Activated T-helper 17 cell treated with anti-CD3 and anti-CD28 coated beads, Interleukin-2, amount 50 U/mL, for 72 hours (primary cell): ENCODE data around the gene C12orf75. TPM values are rescaled to one million over a fixed set of nuclear protein-coding genes. Genes with fewer than 3 reads are reported as not detected.

Experiments
- ATAC-seq: fragments of 150-1000 bp; cut with Tn5 transposase; replicated peaks from 2 replicates; pipeline ENCODE4 v1.10.0; 2021; ENCODE audit warnings: mild to moderate bottlenecking, moderate library complexity
- H3K27ac Mint-ChIP-seq: one replicate; pipeline ENCODE4 v1.8.0; 2022; ENCODE audit warnings: mixed read lengths
- H3K27me3 Mint-ChIP-seq: one replicate; pipeline ENCODE4 v1.8.0; 2022; ENCODE audit warnings: mixed read lengths
- H3K36me3 Mint-ChIP-seq: one replicate; pipeline ENCODE4 v1.8.0; 2022; ENCODE audit warnings: low read depth, mild to moderate bottlenecking, mixed read lengths
- H3K4me1 Mint-ChIP-seq: one replicate; pipeline ENCODE4 v1.8.0; 2022; ENCODE audit warnings: mixed read lengths
- H3K4me3 Mint-ChIP-seq: one replicate; pipeline ENCODE4 v1.8.0; 2022; ENCODE audit warnings: mild to moderate bottlenecking, mixed read lengths
- H3K9me3 Mint-ChIP-seq: one replicate; pipeline ENCODE4 v1.8.0; 2022; ENCODE audit warnings: mixed read lengths
- total RNA-seq, 2 donors: library from RNA; stranded (reverse); gene quantifications; one replicate each; pipeline ENCODE4 v1.2.3, GENCODE V29; 2022

The C12orf75 gene
- total RNA-seq, 2 donors from 2014 or later: 42.0 to 102 TPM

GRCh38 chr12:105418821-105419291 is 88.4 kb downstream of the C12orf75 start:
- H3K36me3 Mint-ChIP-seq: no peaks in the 10 kb centered on the region
- no peak for ATAC-seq
- no peaks in the 10 kb centered on the region for H3K27me3 Mint-ChIP-seq
- no peaks in the 10 kb centered on the region for H3K4me1 Mint-ChIP-seq
- H3K9me3 Mint-ChIP-seq: no peaks in the 10 kb centered on the region
- no peak overlapping the region for H3K4me3 Mint-ChIP-seq
- H3K27ac Mint-ChIP-seq: no peak overlapping the region

GRCh38 chr12:105419606-105420005 is 89.1 kb downstream of the C12orf75 start:
- Mint-ChIP-seq H3K36me3 (no peaks in the 10 kb centered on the region), H3K4me1 (no peaks in the 10 kb centered on the region), H3K27ac (no peak overlapping the region), H3K9me3 (no peaks in the 10 kb centered on the region), H3K27me3 (no peaks in the 10 kb centered on the region), H3K4me3 (no peak overlapping the region)
- ATAC-seq: no peak

GRCh38 chr12:105420046-105420445 is 89.6 kb downstream of the C12orf75 start:
- no peaks in the 10 kb centered on the region for H3K36me3 Mint-ChIP-seq
- no peaks in the 10 kb centered on the region for H3K4me1 Mint-ChIP-seq
- H3K4me3 Mint-ChIP-seq: no peak overlapping the region
- H3K27ac Mint-ChIP-seq: no peak overlapping the region
- no peaks in the 10 kb centered on the region for H3K27me3 Mint-ChIP-seq
- no peak for ATAC-seq
- H3K9me3 Mint-ChIP-seq: no peaks in the 10 kb centered on the region

- H3K4me1 Mint-ChIP-seq: no peaks in the 10 kb centered on the region
- no peak overlapping the region for H3K27ac Mint-ChIP-seq
- H3K27me3 Mint-ChIP-seq: no peaks in the 10 kb centered on the region
- H3K4me3 Mint-ChIP-seq: no peak overlapping the region
- no peaks in the 10 kb centered on the region for H3K36me3 Mint-ChIP-seq
- peak; percentile 60 for ATAC-seq
- no peaks in the 10 kb centered on the region for H3K9me3 Mint-ChIP-seq
Measured at GRCh38 chr12:105420659-105421240, 90.3 kb downstream of the C12orf75 start.

Other genes with a start within 250 kb of the C12orf75 start
- 1 to 10 TPM in 1 of 2 donors, under 1 TPM in 1; 0.35 to 2.8 TPM for gene ALDH1L2, start 246.2 kb upstream of the C12orf75 start, total RNA-seq
- 10 to 100 TPM; 41.0 to 47.7 TPM for gene WASHC4, start 223.0 kb upstream of the C12orf75 start, total RNA-seq
- 10 to 100 TPM; 16.7 to 23.5 TPM for gene APPL2, start 94.5 kb upstream of the C12orf75 start, total RNA-seq